Epithelial cell of esophagus (primary cell): ENCODE measurements around the gene ZNF727.
"Not testable (repeated sequence)": the region's sequence is repeated elsewhere in the genome, so short reads cannot be mapped to it uniquely, and the experiment has no call there.

ENCODE experiments used
- DNase-seq: peaks from one replicate; pipeline ENCODE4 v3.0.0; 2010; ENCODE audit warnings: low read depth
- H3K4me3 ChIP-seq: 2 replicates; pipeline ENCODE4 v1.5.1; 2011; ENCODE audit warnings: mild to moderate bottlenecking, low read length, control low read depth
- CTCF ChIP-seq: IDR thresholded peaks from 2 replicates; pipeline ENCODE4 v1.5.1; 2011; ENCODE audit warnings: low read depth, mild to moderate bottlenecking, low read length, control low read depth, inconsistent platforms; ENCODE audit not compliant: insufficient read depth; ENCODE audit errors: missing control alignments

Gene ZNF727

GRCh38 chr7:64087501-64087900 is 42.3 kb downstream of the ZNF727 start:
- DNase-seq: no peak
- no peak overlapping the region for H3K4me3 ChIP-seq
- TF ChIP-seq CTCF: no peak

- not testable (repeated sequence) for DNase-seq, H3K4me3 ChIP-seq
These were observed 43.6 kb downstream of the ZNF727 start for GRCh38 chr7:64088863-64089262.
